K562 (cell line): ENCODE measurements around the gene OLFML1.

Experiments used
- CBFB ChIP-seq: sonication (generic); formaldehyde crosslinking; IDR thresholded peaks from 2 replicates; pipeline ENCODE4 v1.4.0; 2020; ENCODE audit warnings: mild to moderate bottlenecking, missing genetic modification reagents
- IRF2 ChIP-seq: sonication (generic); formaldehyde crosslinking; IDR thresholded peaks from 2 replicates; pipeline ENCODE4 v1.8.1; 2022; ENCODE audit warnings: mild to moderate bottlenecking, missing genetic modification reagents
- MEIS2 ChIP-seq: fragments of 450-650 bp; IDR thresholded peaks from 2 replicates; pipeline ENCODE4 v1.6.1; 2014; ENCODE audit warnings: mild to moderate bottlenecking; ENCODE audit not compliant: partially characterized antibody
- POLR2A ChIP-seq: fragments of 450-650 bp; conservative IDR thresholded peaks from 2 replicates; pipeline ENCODE4 v1.6.1; 2016
- POLR2AphosphoS2 ChIP-seq: IDR thresholded peaks from 2 replicates; pipeline ENCODE4 v1.6.1; 2012; ENCODE audit warnings: low read length, improper control_type of control experiment
- TAF1 ChIP-seq: IDR thresholded peaks from 2 replicates; pipeline ENCODE4 v1.6.1; 2011; ENCODE audit warnings: mild to moderate bottlenecking, low read length, moderate library complexity; ENCODE audit not compliant: insufficient read depth, control insufficient read depth, severe bottlenecking; ENCODE audit errors: extremely low read depth
- TCF7L2 ChIP-seq: fragments of 150-350 bp; IDR thresholded peaks from 2 replicates; pipeline ENCODE4 v1.6.1; 2016; ENCODE audit warnings: low read depth, mild to moderate bottlenecking, low read length, moderate library complexity
- ZNF764 ChIP-seq: fragments of 250-450 bp; sonication (Bioruptor Pico); IDR thresholded peaks from 2 replicates; pipeline ENCODE4 v1.4.0; 2020; ENCODE audit warnings: low read depth, mild to moderate bottlenecking, moderate library complexity
- TF ChIP-seq, protein P1 (sequence below): fragments of 250-450 bp; sonication (Bioruptor Pico); IDR thresholded peaks from 2 replicates; pipeline ENCODE4 v1.5.0; 2021; ENCODE audit warnings: mild to moderate bottlenecking, borderline replicate concordance

DNA sequence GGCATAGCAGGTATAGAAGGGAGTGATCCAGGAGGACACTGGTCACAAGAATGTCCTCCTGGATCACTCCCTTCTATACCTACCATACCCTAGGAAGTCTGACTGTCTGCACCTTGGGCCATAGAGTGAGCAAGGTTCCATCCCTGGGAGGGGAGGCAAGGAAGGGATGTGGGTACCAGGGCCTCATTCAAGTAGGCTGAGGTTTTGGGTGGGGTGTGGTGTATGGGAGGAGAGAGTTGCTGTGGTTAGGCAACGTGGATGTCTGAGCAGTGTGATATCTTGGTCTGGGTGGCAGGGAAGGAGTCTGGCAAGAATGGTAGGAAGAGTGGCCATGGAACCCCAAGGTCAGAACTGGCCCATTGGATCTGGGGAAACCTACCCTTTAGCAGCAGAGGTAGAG, 41.7 kb downstream of the OLFML1 start:
- no peak for TF ChIP-seq CBFB
- TF ChIP-seq, protein P1, sequence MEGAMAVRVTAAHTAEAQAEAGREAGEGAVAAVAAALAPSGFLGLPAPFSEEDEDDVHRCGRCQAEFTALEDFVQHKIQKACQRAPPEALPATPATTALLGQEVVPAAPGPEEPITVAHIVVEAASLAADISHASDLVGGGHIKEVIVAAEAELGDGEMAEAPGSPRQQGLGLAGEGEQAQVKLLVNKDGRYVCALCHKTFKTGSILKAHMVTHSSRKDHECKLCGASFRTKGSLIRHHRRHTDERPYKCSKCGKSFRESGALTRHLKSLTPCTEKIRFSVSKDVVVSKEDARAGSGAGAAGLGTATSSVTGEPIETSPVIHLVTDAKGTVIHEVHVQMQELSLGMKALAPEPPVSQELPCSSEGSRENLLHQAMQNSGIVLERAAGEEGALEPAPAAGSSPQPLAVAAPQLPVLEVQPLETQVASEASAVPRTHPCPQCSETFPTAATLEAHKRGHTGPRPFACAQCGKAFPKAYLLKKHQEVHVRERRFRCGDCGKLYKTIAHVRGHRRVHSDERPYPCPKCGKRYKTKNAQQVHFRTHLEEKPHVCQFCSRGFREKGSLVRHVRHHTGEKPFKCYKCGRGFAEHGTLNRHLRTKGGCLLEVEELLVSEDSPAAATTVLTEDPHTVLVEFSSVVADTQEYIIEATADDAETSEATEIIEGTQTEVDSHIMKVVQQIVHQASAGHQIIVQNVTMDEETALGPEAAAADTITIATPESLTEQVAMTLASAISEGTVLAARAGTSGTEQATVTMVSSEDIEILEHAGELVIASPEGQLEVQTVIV (CRISPR knock-in tag), result no peak
- no peak for TF ChIP-seq TAF1
- no peak for TF ChIP-seq ZNF764 (CRISPR knock-in tag)
- no peak for TF ChIP-seq IRF2 (CRISPR knock-in tag)
- no peak for TF ChIP-seq POLR2AphosphoS2
- TF ChIP-seq POLR2A, result no peak
- TF ChIP-seq TCF7L2, result no peak
- no peak for TF ChIP-seq MEIS2
